HCT116 (cell line): Measurements from ENCODE around the gene MED27. TPM values are rescaled to one million over a fixed set of nuclear protein-coding genes. Genes with fewer than 3 reads are reported as not detected.

Experiments used
- ATAC-seq: fragments of 200-7000 bp; cut with Tn5 transposase; 2 replicates; pipeline ENCODE4 v1.9.1; 2020; ENCODE audit warnings: mild to moderate bottlenecking, moderate library complexity
- BruUV-seq: library from RNA; stranded (reverse); fragments of 400-500 nt; replicated peaks from 2 replicates; lab custom pipeline; 2021; lab: Mats Ljungman, UMichigan
- CTCF ChIA-PET: fragments of 300-600 bp; sonication (Branson Sonifier 250); formaldehyde crosslinking; loops from one replicate; lab custom pipeline; 2021; ENCODE audit warnings: antibody characterized with exemption; lab: Charles Lee
- POLR2A ChIA-PET: fragments of 300-600, 350-600 bp; sonication (Branson Sonifier 250); formaldehyde crosslinking; loops from one replicate; lab custom pipeline; 2021; ENCODE audit warnings: antibody characterized with exemption; lab: Charles Lee
- RAD21 ChIA-PET, 2 experiments: fragments of 300-600 bp; sonication (Branson Sonifier 250); formaldehyde crosslinking; loops; one replicate each; lab custom pipeline; 2023; ENCODE audit warnings: low total read pairs in 2 of 2; ENCODE audit not compliant: uncharacterized antibody in 2 of 2, unreplicated experiment in 2 of 2, low non-redundant PET in 1 of 2; lab: Charles Lee
- DNase-seq: peaks from one replicate; pipeline ENCODE4 v3.0.0-alpha.2; 2010; ENCODE audit warnings: low read depth, low spot score
- H2AFZ ChIP-seq: fragments of 200-600 bp; shearing (Covaris generic), sonication (generic); 2 replicates; pipeline ENCODE4 v1.6.1; 2017; ENCODE audit warnings: low read depth, mixed run types, mixed read lengths, antibody characterized with exemption, low read length; ENCODE audit not compliant: poor library complexity, severe bottlenecking
- H3K27ac ChIP-seq: 2 replicates; pipeline ENCODE4 v1.5.1; 2012; ENCODE audit warnings: low read depth, low read length
- H3K27me3 ChIP-seq: fragments of 200-600 bp; sonication (generic); 2 replicates; pipeline ENCODE4 v1.6.1; 2016; ENCODE audit warnings: mixed run types, low read length, mixed read lengths; ENCODE audit not compliant: insufficient read depth
- H3K36me3 ChIP-seq, 2 experiments: fragments of 200-500 bp in 1 of 2; fragments of 200-600 bp in 1 of 2; sonication (Bioruptor generic) in 1 of 2; sonication (generic) in 1 of 2; 2 replicates each; pipeline versions ENCODE4 v1.5.1 to v1.6.1; 2014 to 2016; ENCODE audit warnings: low read length in 2 of 2, inconsistent platforms in 1 of 2, mixed read lengths in 1 of 2, mixed run types in 1 of 2; ENCODE audit not compliant: insufficient read depth in 2 of 2, control insufficient read depth in 1 of 2
- H3K4me1 ChIP-seq, 2 experiments: fragments of 200-600 bp in 1 of 2; sonication (generic) in 1 of 2; 2 replicates each; pipeline versions ENCODE4 v1.5.1 to v1.6.1; 2012 to 2017; ENCODE audit warnings: low read length in 2 of 2, inconsistent platforms in 1 of 2, mild to moderate bottlenecking in 1 of 2, mixed read lengths in 1 of 2, mixed run types in 1 of 2, moderate library complexity in 1 of 2; ENCODE audit not compliant: insufficient read depth in 2 of 2, control insufficient read depth in 1 of 2
- H3K4me2 ChIP-seq: fragments of 200-600 bp; sonication (generic); 2 replicates; pipeline ENCODE4 v1.6.1; 2017; ENCODE audit warnings: mixed run types, low read length, mixed read lengths
- H3K4me3 ChIP-seq, 2 experiments: fragments of 200-600 bp in 1 of 2; sonication (generic) in 1 of 2; replicated peaks in 1 of 2; 2 replicates each; pipeline ENCODE4 v1.5.1; 2011 to 2016; ENCODE audit warnings: low read length in 2 of 2, control low read depth in 1 of 2, low read depth in 1 of 2, mild to moderate bottlenecking in 1 of 2, mixed read lengths in 1 of 2, mixed run types in 1 of 2
- H3K79me2 ChIP-seq: fragments of 200-600 bp; sonication (generic); 2 replicates; pipeline ENCODE4 v1.6.1; 2017; ENCODE audit warnings: mild to moderate bottlenecking, mixed run types, low read length, moderate library complexity, mixed read lengths; ENCODE audit not compliant: insufficient read depth
- H3K9ac ChIP-seq: fragments of 200-600 bp; sonication (generic); 2 replicates; pipeline ENCODE4 v1.6.1; 2016; ENCODE audit warnings: low read length, mixed read lengths
- H3K9me2 ChIP-seq: fragments of 200-600 bp; sonication (generic), shearing (Covaris generic); 2 replicates; pipeline ENCODE4 v1.6.1; 2017; ENCODE audit warnings: mixed run types, mild to moderate bottlenecking, moderate library complexity; ENCODE audit not compliant: insufficient read depth
- H3K9me3 ChIP-seq, 2 experiments: fragments of 200-500 bp in 1 of 2; fragments of 200-600 bp in 1 of 2; sonication (Bioruptor generic) in 1 of 2; sonication (generic) in 1 of 2; 2 replicates each; pipeline ENCODE4 v1.6.1; 2014 to 2017; ENCODE audit warnings: low read length in 2 of 2, mixed read lengths in 2 of 2, inconsistent platforms in 1 of 2, low read depth in 1 of 2, mild to moderate bottlenecking in 1 of 2, mixed run types in 1 of 2, moderate library complexity in 1 of 2; ENCODE audit not compliant: control insufficient read depth in 1 of 2, insufficient read depth in 1 of 2
- H4K20me1 ChIP-seq: fragments of 200-600 bp; sonication (generic), shearing (Covaris generic); 2 replicates; pipeline ENCODE4 v1.6.1; 2017; ENCODE audit warnings: mixed run types, mild to moderate bottlenecking, moderate library complexity; ENCODE audit not compliant: insufficient read depth
- CEBPB ChIP-seq: IDR thresholded peaks from 2 replicates; pipeline ENCODE4 v1.6.1; 2012; ENCODE audit warnings: low read depth
- EGR1 ChIP-seq: IDR thresholded peaks from 2 replicates; pipeline ENCODE4 v1.6.1; 2012; ENCODE audit warnings: low read depth
- EZH2phosphoT487 ChIP-seq: fragments of 200-600 bp; IDR thresholded peaks from 2 replicates; pipeline ENCODE4 v1.6.1; 2018; ENCODE audit warnings: antibody characterized with exemption, borderline replicate concordance
- FOSL1 ChIP-seq: IDR thresholded peaks from 2 replicates; pipeline ENCODE4 v1.6.1; 2012; ENCODE audit warnings: low read depth
- POLR2A ChIP-seq: IDR thresholded peaks from 2 replicates; pipeline ENCODE4 v1.7.0; 2011; ENCODE audit warnings: borderline replicate concordance; ENCODE audit not compliant: insufficient read depth, insufficient read length; ENCODE audit errors: extremely low read depth
- SRF ChIP-seq: IDR thresholded peaks from 2 replicates; pipeline ENCODE4 v1.6.1; 2012; ENCODE audit warnings: low read depth
- TCF7L2 ChIP-seq: IDR thresholded peaks from 2 replicates; pipeline ENCODE4 v1.7.0; 2011; ENCODE audit warnings: borderline replicate concordance, inconsistent platforms; ENCODE audit not compliant: insufficient read depth, insufficient read length; ENCODE audit errors: extremely low read depth
- YY1 ChIP-seq: IDR thresholded peaks from 2 replicates; pipeline ENCODE4 v1.6.1; 2011; ENCODE audit warnings: low read length, low read depth, moderate library complexity, mild to moderate bottlenecking; ENCODE audit not compliant: insufficient replicate concordance; ENCODE audit errors: extremely low read depth
- ZFX ChIP-seq: fragments of 450-650 bp; IDR thresholded peaks from 2 replicates; pipeline ENCODE4 v1.6.1; 2017
- ZNF274 ChIP-seq: fragments of 200-500 bp; sonication (Bioruptor generic); IDR thresholded peaks from 2 replicates; pipeline ENCODE4 v1.6.1; 2014; ENCODE audit warnings: mild to moderate bottlenecking, low read depth, low read length, inconsistent platforms
- intact Hi-C: fragments of 100-400 bp; cut with micrococcal nuclease; formaldehyde crosslinking; loops from 2 replicates; pipeline ENCODE4 v1.10.0; 2022
- total RNA-seq: library from RNA; stranded (reverse); gene quantifications from one replicate; pipeline ENCODE4 v1.2.1, GENCODE V29; 2021; ENCODE audit not compliant: unreplicated experiment
- TF ChIP-seq, protein P1 (sequence below): IDR thresholded peaks from 2 replicates; pipeline ENCODE4 v1.6.1; 2012
- TF ChIP-seq, protein P2 (sequence below): IDR thresholded peaks from 2 replicates; pipeline ENCODE4 v1.6.1; 2012; ENCODE audit warnings: low read depth
- TF ChIP-seq, protein P3 (sequence below), 3 experiments: fragments of 200-600 bp in 1 of 3; sonication (generic) in 1 of 3; IDR thresholded peaks in 2 of 3; conservative IDR thresholded peaks in 1 of 3; 2 replicates each; pipeline ENCODE4 v1.5.1; 2012 to 2017; ENCODE audit warnings: low read depth in 2 of 3, low read length in 2 of 3, antibody characterized with exemption in 1 of 3, borderline replicate concordance in 1 of 3, control low read depth in 1 of 3, mild to moderate bottlenecking in 1 of 3, mixed read lengths in 1 of 3, mixed run types in 1 of 3, moderate library complexity in 1 of 3; ENCODE audit not compliant: insufficient read depth in 1 of 3

Gene MED27
- total RNA-seq, 1 experiment from 2014 or later: 26.9 TPM

DNA sequence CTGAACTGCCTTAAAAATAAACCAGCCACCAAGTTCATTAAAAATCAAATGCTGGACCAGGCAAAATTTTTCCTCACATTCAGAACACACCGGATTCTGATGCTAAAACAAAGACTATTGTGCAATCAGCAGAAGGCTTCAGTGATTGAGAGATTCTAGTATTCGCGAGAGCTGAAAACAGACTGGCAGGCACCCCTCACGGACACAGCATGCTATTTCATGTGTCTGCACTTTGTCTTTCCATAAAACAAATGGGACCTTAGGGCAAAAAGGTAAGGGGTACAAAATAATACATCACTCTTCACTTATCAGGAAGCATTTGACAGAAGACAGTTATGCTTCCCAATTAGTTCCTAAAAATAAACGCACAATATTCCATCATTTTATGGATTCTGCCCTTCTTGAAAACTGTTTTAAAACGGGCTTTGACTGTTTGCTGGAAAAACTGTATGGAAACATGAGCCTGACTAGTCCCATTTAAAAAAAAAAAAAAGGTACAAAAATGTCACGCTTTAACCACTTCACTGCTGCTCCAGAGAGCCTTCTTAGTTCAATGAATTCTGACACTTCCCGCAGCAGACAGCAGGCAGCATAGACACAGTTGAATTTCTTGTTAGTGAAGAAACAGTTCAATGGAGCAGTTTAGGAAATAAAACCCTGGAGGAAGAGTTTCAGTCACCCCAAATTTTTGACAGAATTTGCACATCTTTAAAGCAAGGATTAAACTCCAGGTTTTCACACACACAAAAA lies 99.2 kb downstream of the MED27 start:
- Histone ChIP-seq H3K27me3 (no peaks in the 10 kb centered on the region), H3K4me3 (no peak overlapping the region), H3K27ac (no peak overlapping the region), H3K4me1 (no peaks in the 10 kb centered on the region), H2AFZ (no peak overlapping the region), H3K9me2 (no peaks in the 10 kb centered on the region), H3K9me3 (no peaks in the 10 kb centered on the region), H3K79me2 (peaks cover 3% of the 10 kb centered on the region; the same call in 1 of the 2 replicates), H4K20me1 (no peaks in the 10 kb centered on the region), H3K9ac (no peak overlapping the region), H3K36me3 (no peaks in the 10 kb centered on the region), H3K4me2 (no peak overlapping the region)
- no peak for DNase-seq
- RAD21 ChIA-PET: interaction anchor here in 1 of 2 experiments (0.7 kb wide), 1 partner anchor 83 kb away, joined by 3 read pairs; no protein-coding TSS in a partner anchor
- POLR2A ChIA-PET: no interaction called here
- no peak for ATAC-seq
- intact Hi-C loops: no loop called here
- BruUV-seq: no TSS peak
- TF ChIP-seq POLR2A (no peak), EZH2phosphoT487 (no peak), ZFX (no peak), EGR1 (no peak), FOSL1 (no peak), ZNF274 (no peak)
- TF ChIP-seq, protein P1, sequence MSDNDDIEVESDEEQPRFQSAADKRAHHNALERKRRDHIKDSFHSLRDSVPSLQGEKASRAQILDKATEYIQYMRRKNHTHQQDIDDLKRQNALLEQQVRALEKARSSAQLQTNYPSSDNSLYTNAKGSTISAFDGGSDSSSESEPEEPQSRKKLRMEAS: no peak
- CTCF ChIA-PET: no interaction called here

DNA sequence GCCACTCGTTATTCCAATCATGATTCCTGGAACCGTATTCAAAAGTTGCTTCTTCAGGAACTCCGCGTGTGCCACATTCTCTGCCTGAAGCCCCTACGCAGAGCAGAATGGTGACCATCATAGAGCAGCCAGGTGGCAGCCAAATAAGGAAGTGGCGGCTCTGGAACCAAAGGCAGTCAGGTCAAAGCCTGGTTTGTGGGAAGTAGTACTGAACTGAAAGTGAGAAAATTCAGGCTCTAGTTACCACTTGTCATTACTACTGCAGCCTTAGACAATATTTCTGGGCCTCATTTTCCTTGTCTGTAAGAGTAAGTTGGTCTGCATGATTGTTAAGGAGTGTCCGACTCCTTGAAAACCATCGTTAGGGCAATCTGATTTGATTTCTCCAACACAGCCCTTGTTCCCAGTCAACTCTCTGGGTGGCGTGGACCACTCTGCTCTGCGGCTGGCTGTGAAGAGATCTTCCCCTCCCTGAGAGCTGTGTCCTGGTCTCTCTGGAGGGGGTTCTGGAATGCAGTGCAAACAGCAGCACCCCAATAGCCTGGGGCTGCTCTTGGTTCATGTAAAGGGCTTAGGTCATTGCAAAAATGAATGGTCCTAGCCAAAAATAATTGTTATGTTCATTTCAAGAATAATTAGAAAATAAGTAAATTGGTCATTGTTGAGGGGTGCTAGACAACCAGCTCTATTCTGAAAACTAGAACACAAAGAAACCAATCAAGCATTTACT lies 102.4 kb downstream of the MED27 start:
- no peak for ATAC-seq
- DNase-seq: no peak
- Histone ChIP-seq H3K4me3 (no peak overlapping the region), H3K27ac (no peak overlapping the region), H3K27me3 (no peaks in the 10 kb centered on the region), H3K4me1 (no peaks in the 10 kb centered on the region), H3K4me2 (no peak overlapping the region), H2AFZ (no peak overlapping the region), H3K79me2 (peaks cover 3% of the 10 kb centered on the region; the same call in 1 of the 2 replicates), H4K20me1 (no peaks in the 10 kb centered on the region), H3K9me3 (no peaks in the 10 kb centered on the region), H3K9me2 (no peaks in the 10 kb centered on the region), H3K36me3 (no peaks in the 10 kb centered on the region), H3K9ac (no peak overlapping the region)
- CTCF ChIA-PET: no interaction called here
- intact Hi-C loops: no loop called here
- no TSS peak for BruUV-seq
- RAD21 ChIA-PET: no interaction called here
- POLR2A ChIA-PET: no interaction called here
- TF ChIP-seq POLR2A (no peak), TCF7L2 (no peak), YY1 (no peak), CEBPB (no peak), SRF (no peak)
- TF ChIP-seq, protein P2, sequence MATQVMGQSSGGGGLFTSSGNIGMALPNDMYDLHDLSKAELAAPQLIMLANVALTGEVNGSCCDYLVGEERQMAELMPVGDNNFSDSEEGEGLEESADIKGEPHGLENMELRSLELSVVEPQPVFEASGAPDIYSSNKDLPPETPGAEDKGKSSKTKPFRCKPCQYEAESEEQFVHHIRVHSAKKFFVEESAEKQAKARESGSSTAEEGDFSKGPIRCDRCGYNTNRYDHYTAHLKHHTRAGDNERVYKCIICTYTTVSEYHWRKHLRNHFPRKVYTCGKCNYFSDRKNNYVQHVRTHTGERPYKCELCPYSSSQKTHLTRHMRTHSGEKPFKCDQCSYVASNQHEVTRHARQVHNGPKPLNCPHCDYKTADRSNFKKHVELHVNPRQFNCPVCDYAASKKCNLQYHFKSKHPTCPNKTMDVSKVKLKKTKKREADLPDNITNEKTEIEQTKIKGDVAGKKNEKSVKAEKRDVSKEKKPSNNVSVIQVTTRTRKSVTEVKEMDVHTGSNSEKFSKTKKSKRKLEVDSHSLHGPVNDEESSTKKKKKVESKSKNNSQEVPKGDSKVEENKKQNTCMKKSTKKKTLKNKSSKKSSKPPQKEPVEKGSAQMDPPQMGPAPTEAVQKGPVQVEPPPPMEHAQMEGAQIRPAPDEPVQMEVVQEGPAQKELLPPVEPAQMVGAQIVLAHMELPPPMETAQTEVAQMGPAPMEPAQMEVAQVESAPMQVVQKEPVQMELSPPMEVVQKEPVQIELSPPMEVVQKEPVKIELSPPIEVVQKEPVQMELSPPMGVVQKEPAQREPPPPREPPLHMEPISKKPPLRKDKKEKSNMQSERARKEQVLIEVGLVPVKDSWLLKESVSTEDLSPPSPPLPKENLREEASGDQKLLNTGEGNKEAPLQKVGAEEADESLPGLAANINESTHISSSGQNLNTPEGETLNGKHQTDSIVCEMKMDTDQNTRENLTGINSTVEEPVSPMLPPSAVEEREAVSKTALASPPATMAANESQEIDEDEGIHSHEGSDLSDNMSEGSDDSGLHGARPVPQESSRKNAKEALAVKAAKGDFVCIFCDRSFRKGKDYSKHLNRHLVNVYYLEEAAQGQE: no peak
- TF ChIP-seq, protein P3, sequence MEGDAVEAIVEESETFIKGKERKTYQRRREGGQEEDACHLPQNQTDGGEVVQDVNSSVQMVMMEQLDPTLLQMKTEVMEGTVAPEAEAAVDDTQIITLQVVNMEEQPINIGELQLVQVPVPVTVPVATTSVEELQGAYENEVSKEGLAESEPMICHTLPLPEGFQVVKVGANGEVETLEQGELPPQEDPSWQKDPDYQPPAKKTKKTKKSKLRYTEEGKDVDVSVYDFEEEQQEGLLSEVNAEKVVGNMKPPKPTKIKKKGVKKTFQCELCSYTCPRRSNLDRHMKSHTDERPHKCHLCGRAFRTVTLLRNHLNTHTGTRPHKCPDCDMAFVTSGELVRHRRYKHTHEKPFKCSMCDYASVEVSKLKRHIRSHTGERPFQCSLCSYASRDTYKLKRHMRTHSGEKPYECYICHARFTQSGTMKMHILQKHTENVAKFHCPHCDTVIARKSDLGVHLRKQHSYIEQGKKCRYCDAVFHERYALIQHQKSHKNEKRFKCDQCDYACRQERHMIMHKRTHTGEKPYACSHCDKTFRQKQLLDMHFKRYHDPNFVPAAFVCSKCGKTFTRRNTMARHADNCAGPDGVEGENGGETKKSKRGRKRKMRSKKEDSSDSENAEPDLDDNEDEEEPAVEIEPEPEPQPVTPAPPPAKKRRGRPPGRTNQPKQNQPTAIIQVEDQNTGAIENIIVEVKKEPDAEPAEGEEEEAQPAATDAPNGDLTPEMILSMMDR (IDR thresholded peaks at IDR 0.05 in 2 of 3, conservative IDR thresholded peaks at IDR 0.05 in 1 of 3; ENCODE audit: borderline replicate concordance in 1 of 3, insufficient read depth in 1 of 3, low read depth in 2 of 3, low read length in 2 of 3): no peak
